ENCODE results near the gene TRIM5.
"Not testable (repeated sequence)": the region's sequence is repeated elsewhere in the genome, so short reads cannot be mapped to it uniquely, and the experiment has no call there.

TRIM5 gene
- 14.0 to 34.4 (median 17.6) reads per million in 3 experiments for total RNA-seq

- DNase-seq: peak; percentile 82
These were observed at the start of gene TRIM5 for GRCh38 chr11:5684646-5685362. TSS of gene TRIM5 (minus strand) at chr11:5685074. CDS start at chr11:5680177, 4,897 bp downstream.

GRCh38 chr11:5727691-5728090 lies 42.8 kb upstream of the TRIM5 start:
- no peak for DNase-seq

GRCh38 chr11:5726351-5726750 lies 41.5 kb upstream of the TRIM5 start:
- DNase-seq: no peak

- DNase-seq: no peak
These were observed 37.7 kb upstream of the TRIM5 start for GRCh38 chr11:5722622-5723021.

- DNase-seq: no peak
These were observed 35.0 kb upstream of the TRIM5 start for GRCh38 chr11:5719703-5720495.

- DNase-seq: not testable (repeated sequence)
These were observed 31.6 kb upstream of the TRIM5 start for GRCh38 chr11:5716518-5716917.

- no peak for DNase-seq
These were observed 28.8 kb upstream of the TRIM5 start for GRCh38 chr11:5713695-5714094.

GRCh38 chr11:5712507-5712906 lies 27.6 kb upstream of the TRIM5 start:
- peak; percentile 15 for DNase-seq

- DNase-seq: no peak
These were observed 20.8 kb upstream of the TRIM5 start for GRCh38 chr11:5705688-5706087.

GRCh38 chr11:5703741-5704536 lies 19.1 kb upstream of the TRIM5 start:
- DNase-seq: no peak

- no peak for DNase-seq
These were observed 16.2 kb upstream of the TRIM5 start for GRCh38 chr11:5701055-5701577.

- no peak for DNase-seq
These were observed 15.7 kb upstream of the TRIM5 start for GRCh38 chr11:5700421-5701054.

GRCh38 chr11:5698281-5698680 lies 13.4 kb upstream of the TRIM5 start:
- no peak for DNase-seq

GRCh38 chr11:5696210-5696609 lies 11.3 kb upstream of the TRIM5 start:
- no peak for DNase-seq

GRCh38 chr11:5695580-5695979 lies 10.7 kb upstream of the TRIM5 start:
- no peak for DNase-seq

- no peak for DNase-seq
These were observed 9.8 kb upstream of the TRIM5 start for GRCh38 chr11:5694642-5695041.

GRCh38 chr11:5691964-5692361 lies 7.1 kb upstream of the TRIM5 start:
- peak; percentile 18 for DNase-seq

- DNase-seq: not testable (repeated sequence)
These were observed 6.5 kb upstream of the TRIM5 start for GRCh38 chr11:5691238-5691963.

- no peak for DNase-seq
These were observed 5.9 kb upstream of the TRIM5 start for GRCh38 chr11:5690736-5691135.

- no peak for DNase-seq
These were observed 5.3 kb upstream of the TRIM5 start for GRCh38 chr11:5690216-5690615.

GRCh38 chr11:5689551-5689983 lies 4.7 kb upstream of the TRIM5 start, which contains the start of gene TRIM22:
TSS of gene TRIM22 (plus strand) at chr11:5689790. CDS start at chr11:5696233, 6,443 bp downstream.
- DNase-seq: peak; percentile 69

GRCh38 chr11:5688482-5688881 lies 3.6 kb upstream of the TRIM5 start:
- no peak for DNase-seq

Data from central memory CD4-positive, alpha-beta T cell (primary cell).